ENCODE measurements around the gene SERPINA1. TPM values are rescaled to one million over a fixed set of nuclear protein-coding genes. Genes with fewer than 3 reads are reported as not detected.

Gene SERPINA1
- total and polyA plus RNA-seq, 2 of the 13 experiments (the other 11 are each of a cell fraction or from before 2014, with no cell fraction given): 3,266 to 11,015 TPM

GRCh38 chr14:94394025-94394493, 5.7 kb upstream of the SERPINA1 start (continued):
- peak; percentile 28; the same call in 1 of the 2 replicates for TF ChIP-seq ZFX (CRISPR knock-in tag; IDR thresholded peaks at IDR 0.05; ENCODE audit: low read depth)
- TF ChIP-seq, protein P1, sequence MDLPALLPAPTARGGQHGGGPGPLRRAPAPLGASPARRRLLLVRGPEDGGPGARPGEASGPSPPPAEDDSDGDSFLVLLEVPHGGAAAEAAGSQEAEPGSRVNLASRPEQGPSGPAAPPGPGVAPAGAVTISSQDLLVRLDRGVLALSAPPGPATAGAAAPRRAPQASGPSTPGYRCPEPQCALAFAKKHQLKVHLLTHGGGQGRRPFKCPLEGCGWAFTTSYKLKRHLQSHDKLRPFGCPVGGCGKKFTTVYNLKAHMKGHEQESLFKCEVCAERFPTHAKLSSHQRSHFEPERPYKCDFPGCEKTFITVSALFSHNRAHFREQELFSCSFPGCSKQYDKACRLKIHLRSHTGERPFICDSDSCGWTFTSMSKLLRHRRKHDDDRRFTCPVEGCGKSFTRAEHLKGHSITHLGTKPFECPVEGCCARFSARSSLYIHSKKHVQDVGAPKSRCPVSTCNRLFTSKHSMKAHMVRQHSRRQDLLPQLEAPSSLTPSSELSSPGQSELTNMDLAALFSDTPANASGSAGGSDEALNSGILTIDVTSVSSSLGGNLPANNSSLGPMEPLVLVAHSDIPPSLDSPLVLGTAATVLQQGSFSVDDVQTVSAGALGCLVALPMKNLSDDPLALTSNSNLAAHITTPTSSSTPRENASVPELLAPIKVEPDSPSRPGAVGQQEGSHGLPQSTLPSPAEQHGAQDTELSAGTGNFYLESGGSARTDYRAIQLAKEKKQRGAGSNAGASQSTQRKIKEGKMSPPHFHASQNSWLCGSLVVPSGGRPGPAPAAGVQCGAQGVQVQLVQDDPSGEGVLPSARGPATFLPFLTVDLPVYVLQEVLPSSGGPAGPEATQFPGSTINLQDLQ (CRISPR knock-in tag; IDR thresholded peaks at IDR 0.05): no peak
- no peak for TF ChIP-seq TBL1XR1 (IDR thresholded peaks at IDR 0.05; ENCODE audit: borderline replicate concordance, low read length, partially characterized antibody)
- no peak for TF ChIP-seq GRHL1 (CRISPR knock-in tag; conservative IDR thresholded peaks at IDR 0.05)
- TF ChIP-seq, protein P2, sequence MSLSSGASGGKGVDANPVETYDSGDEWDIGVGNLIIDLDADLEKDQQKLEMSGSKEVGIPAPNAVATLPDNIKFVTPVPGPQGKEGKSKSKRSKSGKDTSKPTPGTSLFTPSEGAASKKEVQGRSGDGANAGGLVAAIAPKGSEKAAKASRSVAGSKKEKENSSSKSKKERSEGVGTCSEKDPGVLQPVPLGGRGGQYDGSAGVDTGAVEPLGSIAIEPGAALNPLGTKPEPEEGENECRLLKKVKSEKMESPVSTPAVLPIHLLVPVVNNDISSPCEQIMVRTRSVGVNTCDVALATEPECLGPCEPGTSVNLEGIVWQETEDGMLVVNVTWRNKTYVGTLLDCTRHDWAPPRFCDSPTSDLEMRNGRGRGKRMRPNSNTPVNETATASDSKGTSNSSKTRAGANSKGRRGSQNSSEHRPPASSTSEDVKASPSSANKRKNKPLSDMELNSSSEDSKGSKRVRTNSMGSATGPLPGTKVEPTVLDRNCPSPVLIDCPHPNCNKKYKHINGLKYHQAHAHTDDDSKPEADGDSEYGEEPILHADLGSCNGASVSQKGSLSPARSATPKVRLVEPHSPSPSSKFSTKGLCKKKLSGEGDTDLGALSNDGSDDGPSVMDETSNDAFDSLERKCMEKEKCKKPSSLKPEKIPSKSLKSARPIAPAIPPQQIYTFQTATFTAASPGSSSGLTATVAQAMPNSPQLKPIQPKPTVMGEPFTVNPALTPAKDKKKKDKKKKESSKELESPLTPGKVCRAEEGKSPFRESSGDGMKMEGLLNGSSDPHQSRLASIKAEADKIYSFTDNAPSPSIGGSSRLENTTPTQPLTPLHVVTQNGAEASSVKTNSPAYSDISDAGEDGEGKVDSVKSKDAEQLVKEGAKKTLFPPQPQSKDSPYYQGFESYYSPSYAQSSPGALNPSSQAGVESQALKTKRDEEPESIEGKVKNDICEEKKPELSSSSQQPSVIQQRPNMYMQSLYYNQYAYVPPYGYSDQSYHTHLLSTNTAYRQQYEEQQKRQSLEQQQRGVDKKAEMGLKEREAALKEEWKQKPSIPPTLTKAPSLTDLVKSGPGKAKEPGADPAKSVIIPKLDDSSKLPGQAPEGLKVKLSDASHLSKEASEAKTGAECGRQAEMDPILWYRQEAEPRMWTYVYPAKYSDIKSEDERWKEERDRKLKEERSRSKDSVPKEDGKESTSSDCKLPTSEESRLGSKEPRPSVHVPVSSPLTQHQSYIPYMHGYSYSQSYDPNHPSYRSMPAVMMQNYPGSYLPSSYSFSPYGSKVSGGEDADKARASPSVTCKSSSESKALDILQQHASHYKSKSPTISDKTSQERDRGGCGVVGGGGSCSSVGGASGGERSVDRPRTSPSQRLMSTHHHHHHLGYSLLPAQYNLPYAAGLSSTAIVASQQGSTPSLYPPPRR (CRISPR knock-in tag; IDR thresholded peaks at IDR 0.05; ENCODE audit: borderline replicate concordance): peak; percentile 54; the same call in 1 of the 2 replicates
- no peak for TF ChIP-seq ZNF333 (CRISPR knock-in tag; IDR thresholded peaks at IDR 0.05; ENCODE audit: borderline replicate concordance)
- no peak for TF ChIP-seq ZNF296 (CRISPR knock-in tag; conservative IDR thresholded peaks at IDR 0.05)
- peak; percentile 28; the same call in 1 of the 2 replicates for TF ChIP-seq ZBTB26 (CRISPR knock-in tag; IDR thresholded peaks at IDR 0.05; ENCODE audit: borderline replicate concordance)
- TF ChIP-seq ZFY (CRISPR knock-in tag; IDR thresholded peaks at IDR 0.05): 0 out of 2 replicates have a peak, but pooled peaks have one; percentile 3
- peak; percentile 53 for TF ChIP-seq GATAD2A (CRISPR knock-in tag; IDR thresholded peaks at IDR 0.05)
- TF ChIP-seq, protein P3, sequence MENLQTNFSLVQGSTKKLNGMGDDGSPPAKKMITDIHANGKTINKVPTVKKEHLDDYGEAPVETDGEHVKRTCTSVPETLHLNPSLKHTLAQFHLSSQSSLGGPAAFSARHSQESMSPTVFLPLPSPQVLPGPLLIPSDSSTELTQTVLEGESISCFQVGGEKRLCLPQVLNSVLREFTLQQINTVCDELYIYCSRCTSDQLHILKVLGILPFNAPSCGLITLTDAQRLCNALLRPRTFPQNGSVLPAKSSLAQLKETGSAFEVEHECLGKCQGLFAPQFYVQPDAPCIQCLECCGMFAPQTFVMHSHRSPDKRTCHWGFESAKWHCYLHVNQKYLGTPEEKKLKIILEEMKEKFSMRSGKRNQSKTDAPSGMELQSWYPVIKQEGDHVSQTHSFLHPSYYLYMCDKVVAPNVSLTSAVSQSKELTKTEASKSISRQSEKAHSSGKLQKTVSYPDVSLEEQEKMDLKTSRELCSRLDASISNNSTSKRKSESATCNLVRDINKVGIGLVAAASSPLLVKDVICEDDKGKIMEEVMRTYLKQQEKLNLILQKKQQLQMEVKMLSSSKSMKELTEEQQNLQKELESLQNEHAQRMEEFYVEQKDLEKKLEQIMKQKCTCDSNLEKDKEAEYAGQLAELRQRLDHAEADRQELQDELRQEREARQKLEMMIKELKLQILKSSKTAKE (CRISPR knock-in tag; IDR thresholded peaks at IDR 0.05; ENCODE audit: borderline replicate concordance): no peak
- no peak for TF ChIP-seq FOXP1 (IDR thresholded peaks at IDR 0.05)
- TF ChIP-seq FOXP1 (CRISPR knock-in tag; IDR thresholded peaks at IDR 0.05): 0 out of 2 replicates have a peak, but pooled peaks have one; percentile 8
- no peak for TF ChIP-seq GMEB1 (CRISPR knock-in tag; IDR thresholded peaks at IDR 0.05; ENCODE audit: borderline replicate concordance)
